Occipital lobe (tissue), 2 donors: ENCODE data around the gene ABCA2. TPM values are rescaled to one million over a fixed set of nuclear protein-coding genes. Genes with fewer than 3 reads are reported as not detected.

Source experiments
- DNase-seq: peaks from one replicate; lab custom pipeline; 2025; lab: John Stamatoyannopoulos, UW
- total RNA-seq: library from RNA; depleted of rRNA; stranded (reverse); fragments of >200 nt; gene quantifications from one replicate; pipeline ENCODE4 v1.2.3, GENCODE V29; 2014

ABCA2 gene
- total RNA-seq, 1 donor from 2014 or later = 20.9 TPM

GRCh38 chr9:137031904-137032640, 4.0 kb upstream of the ABCA2 start, which contains the start of gene FUT7:
FUT7 (minus strand) TSS chr9:137032088; CDS start chr9:137031991, 97 bp downstream.
- no peak for DNase-seq

GRCh38 chr9:137030538-137031527, 2.8 kb upstream of the ABCA2 start:
- no peak for DNase-seq

GRCh38 chr9:137030006-137030405, 2.0 kb upstream of the ABCA2 start:
- DNase-seq = no peak

GRCh38 chr9:137029058-137029936, 1.3 kb upstream of the ABCA2 start:
- peak; percentile 46 for DNase-seq

- peak; percentile 59 for DNase-seq
Observed at GRCh38 chr9:137028263-137029057, 423 bp upstream of the ABCA2 start.

GRCh38 chr9:137026828-137027227, 1.2 kb downstream of the ABCA2 start:
- no peak for DNase-seq

GRCh38 chr9:137026384-137026783, 1.7 kb downstream of the ABCA2 start:
- DNase-seq = no peak

GRCh38 chr9:137025517-137025966, 2.5 kb downstream of the ABCA2 start:
- peak; percentile 95 for DNase-seq

- DNase-seq = peak; percentile 44
Observed at GRCh38 chr9:137023583-137023991, 4.5 kb downstream of the ABCA2 start.

- no peak for DNase-seq
Observed at GRCh38 chr9:137023157-137023556, 4.9 kb downstream of the ABCA2 start.

- DNase-seq = no peak
Observed at GRCh38 chr9:137022662-137023008, 5.4 kb downstream of the ABCA2 start.

GRCh38 chr9:137021979-137022661, 5.9 kb downstream of the ABCA2 start:
- peak; percentile 87 for DNase-seq

- DNase-seq = no peak
Observed at GRCh38 chr9:137021568-137021978, 6.5 kb downstream of the ABCA2 start.

- no peak for DNase-seq
Observed at GRCh38 chr9:137020771-137021567, 7.1 kb downstream of the ABCA2 start.

GRCh38 chr9:137019891-137020683, 8.0 kb downstream of the ABCA2 start:
- no peak for DNase-seq

- no peak for DNase-seq
Observed at GRCh38 chr9:137018761-137019559, 9.1 kb downstream of the ABCA2 start.

GRCh38 chr9:137017791-137018497, 10.1 kb downstream of the ABCA2 start:
- no peak for DNase-seq
